H9 (cell line): ENCODE data around the gene FRMD4B. TPM values are rescaled to one million over a fixed set of nuclear protein-coding genes. Genes with fewer than 3 reads are reported as not detected.

ENCODE experiments used
- DNase-seq: peaks from one replicate; pipeline ENCODE4 v3.0.0-alpha.2; 2017
- H2AFZ ChIP-seq: one replicate; pipeline ENCODE4 v1.6.1; 2013; ENCODE audit warnings: mild to moderate bottlenecking, low read length, control low read depth, moderate library complexity
- H2AK5ac ChIP-seq: 2 replicates; pipeline ENCODE4 v1.6.1; 2013; ENCODE audit warnings: low read length, control low read depth, mixed read lengths; ENCODE audit not compliant: insufficient read length
- H2BK120ac ChIP-seq: one replicate; pipeline ENCODE4 v1.6.1; 2013; ENCODE audit warnings: low read depth, mild to moderate bottlenecking, low read length, control low read depth, inconsistent platforms; ENCODE audit not compliant: poor library complexity, severe bottlenecking
- H2BK12ac ChIP-seq: 2 replicates; pipeline ENCODE4 v1.6.1; 2013; ENCODE audit warnings: low read length, control low read depth, mixed read lengths, low read depth; ENCODE audit not compliant: insufficient read length
- H2BK15ac ChIP-seq: 2 replicates; pipeline ENCODE4 v1.6.1; 2013; ENCODE audit warnings: low read depth, low read length, control low read depth
- H2BK20ac ChIP-seq: one replicate; pipeline ENCODE4 v1.6.1; 2013; ENCODE audit warnings: low read depth, mild to moderate bottlenecking, low read length, control low read depth, inconsistent platforms; ENCODE audit not compliant: poor library complexity, severe bottlenecking
- H2BK5ac ChIP-seq: 2 replicates; pipeline ENCODE4 v1.6.1; 2013; ENCODE audit warnings: low read length, control low read depth, mixed read lengths; ENCODE audit not compliant: insufficient read length
- H3K14ac ChIP-seq: 2 replicates; pipeline ENCODE4 v1.6.1; 2013; ENCODE audit warnings: low read length, control low read depth; ENCODE audit not compliant: insufficient read depth
- H3K18ac ChIP-seq: 2 replicates; pipeline ENCODE4 v1.6.1; 2013; ENCODE audit warnings: low read depth, mild to moderate bottlenecking, mixed read lengths, low read length, control low read depth; ENCODE audit not compliant: insufficient read length
- H3K23ac ChIP-seq: 2 replicates; pipeline ENCODE4 v1.6.1; 2013; ENCODE audit warnings: low read length, control low read depth, mixed read lengths, low read depth; ENCODE audit not compliant: insufficient read length
- H3K23me2 ChIP-seq: 2 replicates; pipeline ENCODE4 v1.6.1; 2013; ENCODE audit warnings: low read depth, mild to moderate bottlenecking, mixed read lengths, low read length, control low read depth; ENCODE audit not compliant: insufficient read length, poor library complexity, severe bottlenecking
- H3K27ac ChIP-seq: 2 replicates; pipeline ENCODE4 v1.5.1; 2013; ENCODE audit warnings: low read length, control low read depth, mixed read lengths, low read depth; ENCODE audit not compliant: insufficient read length
- H3K27me3 ChIP-seq: 2 replicates; pipeline ENCODE4 v1.6.1; 2013; ENCODE audit warnings: low read length, control low read depth, inconsistent platforms; ENCODE audit not compliant: insufficient read depth
- H3K4ac ChIP-seq: 2 replicates; pipeline ENCODE4 v1.6.1; 2013; ENCODE audit warnings: low read depth, mild to moderate bottlenecking, control low read depth, inconsistent platforms, low read length, moderate library complexity
- H3K4me1 ChIP-seq: 2 replicates; pipeline ENCODE4 v1.6.1; 2013; ENCODE audit warnings: low read length, control low read depth, inconsistent platforms; ENCODE audit not compliant: insufficient read depth
- H3K4me2 ChIP-seq: 2 replicates; pipeline ENCODE4 v1.6.1; 2013; ENCODE audit warnings: low read length, control low read depth, mixed read lengths; ENCODE audit not compliant: insufficient read length, insufficient read depth
- H3K56ac ChIP-seq: 2 replicates; pipeline ENCODE4 v1.6.1; 2013; ENCODE audit warnings: low read depth, mild to moderate bottlenecking, mixed read lengths, low read length, control low read depth; ENCODE audit not compliant: insufficient read length
- H3K79me1 ChIP-seq: 2 replicates; pipeline ENCODE4 v1.6.1; 2013; ENCODE audit warnings: low read depth, mild to moderate bottlenecking, moderate library complexity, low read length, control low read depth, inconsistent platforms; ENCODE audit not compliant: insufficient read depth, poor library complexity, severe bottlenecking
- H3K79me2 ChIP-seq: 2 replicates; pipeline ENCODE4 v1.6.1; 2013; ENCODE audit warnings: low read length, control low read depth, inconsistent platforms; ENCODE audit not compliant: insufficient read depth
- H3K9ac ChIP-seq: 2 replicates; pipeline ENCODE4 v1.6.1; 2013; ENCODE audit warnings: low read length, control low read depth, mixed read lengths; ENCODE audit not compliant: insufficient read length; ENCODE audit errors: extremely low read depth
- H3K9me3 ChIP-seq: one replicate; pipeline ENCODE4 v1.6.1; 2013; ENCODE audit warnings: low read depth, low read length, inconsistent platforms; ENCODE audit not compliant: control insufficient read depth
- H3T11ph ChIP-seq: one replicate; pipeline ENCODE4 v1.6.1; 2013; ENCODE audit warnings: mild to moderate bottlenecking, low read length, control low read depth, inconsistent platforms
- H4K20me1 ChIP-seq: one replicate; pipeline ENCODE4 v1.6.1; 2013; ENCODE audit not compliant: control insufficient read depth, insufficient read length, insufficient read depth
- H4K5ac ChIP-seq: 2 replicates; pipeline ENCODE4 v1.6.1; 2013; ENCODE audit warnings: low read depth, mild to moderate bottlenecking, mixed read lengths, low read length, control low read depth; ENCODE audit not compliant: insufficient read length
- H4K8ac ChIP-seq: replicated peaks from 2 replicates; pipeline ENCODE4 v1.6.1; 2013; ENCODE audit warnings: low read length, control low read depth, mixed read lengths, low read depth; ENCODE audit not compliant: insufficient read length
- H4K91ac ChIP-seq: 2 replicates; pipeline ENCODE4 v1.6.1; 2013; ENCODE audit warnings: low read depth, mild to moderate bottlenecking, moderate library complexity, mixed read lengths, low read length, control low read depth; ENCODE audit not compliant: insufficient read length
- H3K27ac Mint-ChIP-seq, 3 experiments: 2 replicates in 2 of 3; 3 replicates in 1 of 3; pipeline ENCODE4 v1.8.0; 2020 to 2021; ENCODE audit warnings: mixed read lengths in 3 of 3, mild to moderate bottlenecking in 1 of 3, moderate library complexity in 1 of 3
- H3K27me3 Mint-ChIP-seq: 2 replicates; pipeline ENCODE4 v1.8.0; 2021; ENCODE audit warnings: low read depth, mild to moderate bottlenecking, moderate library complexity, mixed read lengths
- H3K36me3 Mint-ChIP-seq, 3 experiments: 2 replicates in 2 of 3; 3 replicates in 1 of 3; pipeline ENCODE4 v1.8.0; 2020 to 2021; ENCODE audit warnings: low read depth in 3 of 3, mixed read lengths in 3 of 3; ENCODE audit not compliant: insufficient read depth in 1 of 3
- H3K4me1 Mint-ChIP-seq, 2 experiments: 2 replicates each; pipeline ENCODE4 v1.8.0; 2020; ENCODE audit warnings: mixed read lengths in 2 of 2
- H3K4me3 Mint-ChIP-seq, 2 experiments: 2 replicates in 1 of 2; 3 replicates in 1 of 2; pipeline ENCODE4 v1.8.0; 2020 to 2021; ENCODE audit warnings: mild to moderate bottlenecking in 2 of 2, mixed read lengths in 2 of 2, moderate library complexity in 1 of 2
- H3K9me3 Mint-ChIP-seq, 2 experiments: 2 replicates in 1 of 2; 3 replicates in 1 of 2; pipeline ENCODE4 v1.8.0; 2020; ENCODE audit warnings: mild to moderate bottlenecking in 2 of 2, mixed read lengths in 2 of 2, moderate library complexity in 1 of 2
- CTCF ChIP-seq: fragments of 200-600 bp; sonication (generic); conservative IDR thresholded peaks from 3 replicates; pipeline ENCODE4 v1.8.0; 2021; ENCODE audit warnings: antibody characterized with exemption, mild to moderate bottlenecking
- WGBS: extraction: QIAGEN DNeasy Blood & Tissue Kit; methylation state at CpG from one replicate; pipeline ENCODE4 v1.1.7; 2013; ENCODE audit warnings: missing lambda C conversion rate, low lambda C conversion rate, mixed read lengths; ENCODE audit not compliant: insufficient read length; ENCODE audit errors: extremely low coverage; 5-methylcytosine and 5-hydroxymethylcytosine counted together
- total RNA-seq: library from RNA; stranded (reverse); gene quantifications from 2 replicates; pipeline ENCODE4 v1.2.1, GENCODE V29; 2021

Gene FRMD4B
- total RNA-seq, 1 experiment from 2014 or later, result 3.4 TPM

- Mint-ChIP-seq H3K4me1 (0 out of 4 replicates have a peak, but pooled peaks cover 0 to 4% of the 10 kb centered on the region in 2 experiments), H3K36me3 (peaks cover 0 to 4% (median 3%) of the 10 kb centered on the region in 3 experiments; a peak in 3 of 7 replicates), H3K4me3 (no peak overlapping the region), H3K9me3 (peaks cover 3 to 10% of the 10 kb centered on the region in 2 experiments; a peak in 3 of 5 replicates), H3K27ac (no peak overlapping the region), H3K27me3 (peaks cover 6% of the 10 kb centered on the region)
- Histone ChIP-seq H3T11ph (no peak overlapping the region), H3K18ac (no peak overlapping the region), H4K91ac (no peak overlapping the region), H2AFZ (no peak overlapping the region), H3K4me1 (no peaks in the 10 kb centered on the region), H3K9ac (no peak overlapping the region), H3K27me3 (no peaks in the 10 kb centered on the region), H3K23ac (no peak overlapping the region), H3K14ac (no peak overlapping the region), H2BK20ac (no peak overlapping the region), H3K4ac (no peak overlapping the region), H3K4me2 (no peak overlapping the region), H3K79me1 (no peaks in the 10 kb centered on the region), H2BK5ac (no peak overlapping the region), H2BK15ac (no peak overlapping the region), H3K56ac (no peak overlapping the region), H3K9me3 (no peaks in the 10 kb centered on the region), H4K20me1 (no peaks in the 10 kb centered on the region), H4K5ac (no peak overlapping the region), H2BK120ac (no peak overlapping the region), H3K27ac (no peak overlapping the region), H2AK5ac (no peak overlapping the region), H3K79me2 (no peaks in the 10 kb centered on the region), H3K23me2 (no peaks in the 10 kb centered on the region), H4K8ac (no peak overlapping the region), H2BK12ac (no peak overlapping the region)
- WGBS, result no CpG with 5 or more reads among the region's 35 CpGs
- no peak for TF ChIP-seq CTCF
- DNase-seq, result no peak
Observed at GRCh38 chr3:69260216-69260787, 125.6 kb downstream of the FRMD4B start.
